ENCODE data around the gene CD28.

The CD28 gene

DNA sequence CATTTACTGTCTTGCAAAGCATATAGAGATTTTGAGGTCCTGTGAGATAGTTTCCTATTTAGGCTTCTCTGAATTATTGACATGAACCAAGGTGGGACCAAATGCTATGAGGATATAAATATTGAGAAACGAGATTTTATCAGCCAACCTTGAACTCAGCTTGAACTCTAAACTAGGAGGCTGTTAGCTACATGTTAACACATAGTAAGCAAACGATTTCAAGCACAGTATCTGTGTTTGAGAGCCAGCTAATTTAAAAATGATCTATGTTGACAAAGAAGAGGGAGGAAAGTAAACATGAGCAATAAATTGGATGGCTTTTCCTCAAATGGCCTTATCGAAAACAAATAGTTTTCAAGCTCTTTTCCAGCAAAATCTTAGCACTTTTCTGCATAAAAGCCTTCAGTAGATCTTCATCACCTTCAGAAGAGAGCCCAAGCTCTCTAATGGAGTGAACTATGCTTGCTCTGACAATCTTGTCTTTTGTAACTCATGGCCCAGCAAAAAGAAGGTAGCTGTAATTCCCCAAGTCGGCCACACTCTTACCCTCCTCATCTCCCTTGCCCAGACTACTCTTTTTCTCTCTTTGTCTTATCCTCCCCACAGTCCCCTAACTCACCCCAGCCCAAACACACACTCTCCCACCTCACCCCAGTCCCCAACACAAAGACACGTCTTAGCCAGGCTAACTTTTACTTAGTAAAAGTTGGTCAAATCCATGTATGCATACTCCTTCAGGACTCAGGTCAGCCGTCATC, 14.7 kb downstream of the CD28 start:
- no peak for TF ChIP-seq CTCF (IDR thresholded peaks at IDR 0.05; ENCODE audit: insufficient read depth, low read length, poor library complexity, severe bottlenecking)
- TF ChIP-seq EZH2phosphoT487 (conservative IDR thresholded peaks at IDR 0.05; ENCODE audit: low read length): no peak
- no peaks in the 10 kb centered on the region for H3K79me2 ChIP-seq (ENCODE audit: insufficient read depth, low read length)
- no peak overlapping the region for H3K9ac ChIP-seq (ENCODE audit: low read length)
- no peaks in the 10 kb centered on the region for H3F3A ChIP-seq (ENCODE audit: insufficient read depth)
- no peaks in the 10 kb centered on the region for H4K20me1 ChIP-seq (ENCODE audit: low read depth, low read length)
- H3K9me3 ChIP-seq (ENCODE audit: insufficient read depth, low read length): no peaks in the 10 kb centered on the region
- no peak overlapping the region for H3K4me2 ChIP-seq (ENCODE audit: low read depth, low read length, poor library complexity, severe bottlenecking)
- H3K27ac ChIP-seq (ENCODE audit: low read depth, low read length): no peak overlapping the region
- no peaks in the 10 kb centered on the region for H3K27me3 ChIP-seq (ENCODE audit: low read length)
- H2AFZ ChIP-seq (ENCODE audit: low read depth, low read length, severe bottlenecking): no peak overlapping the region
- no peak overlapping the region for H3K4me3 ChIP-seq (ENCODE audit: insufficient read depth, low read length, poor library complexity, severe bottlenecking)
- no peaks in the 10 kb centered on the region for H3K9me2 ChIP-seq (replicated peaks; ENCODE audit: insufficient read depth, low read length)
- H3K36me3 ChIP-seq (ENCODE audit: low read length): peaks cover 3% of the 10 kb centered on the region; the same call in 1 of the 2 replicates

GRCh38 chr2:203721781-203722300, 15.4 kb downstream of the CD28 start:
- no peak overlapping the region for H3K9ac ChIP-seq (ENCODE audit: low read length)
- no peak overlapping the region for H3K4me2 ChIP-seq (ENCODE audit: low read depth, low read length, poor library complexity, severe bottlenecking)
- peaks cover 3% of the 10 kb centered on the region; the same call in 1 of the 2 replicates for H3K36me3 ChIP-seq (ENCODE audit: low read length)
- no peaks in the 10 kb centered on the region for H4K20me1 ChIP-seq (ENCODE audit: low read depth, low read length)
- H3F3A ChIP-seq (ENCODE audit: insufficient read depth): no peaks in the 10 kb centered on the region
- H3K27me3 ChIP-seq (ENCODE audit: low read length): no peaks in the 10 kb centered on the region
- H2AFZ ChIP-seq (ENCODE audit: low read depth, low read length, severe bottlenecking): no peak overlapping the region
- H3K79me2 ChIP-seq (ENCODE audit: insufficient read depth, low read length): no peaks in the 10 kb centered on the region
- H3K9me2 ChIP-seq (replicated peaks; ENCODE audit: insufficient read depth, low read length): no peaks in the 10 kb centered on the region
- TF ChIP-seq CTCF (IDR thresholded peaks at IDR 0.05; ENCODE audit: insufficient read depth, low read length, poor library complexity, severe bottlenecking) (no peak), EZH2phosphoT487 (conservative IDR thresholded peaks at IDR 0.05; ENCODE audit: low read length) (no peak)
- H3K4me3 ChIP-seq (ENCODE audit: insufficient read depth, low read length, poor library complexity, severe bottlenecking): no peak overlapping the region
- no peaks in the 10 kb centered on the region for H3K9me3 ChIP-seq (ENCODE audit: insufficient read depth, low read length)
- H3K27ac ChIP-seq (ENCODE audit: low read depth, low read length): no peak overlapping the region

DNA sequence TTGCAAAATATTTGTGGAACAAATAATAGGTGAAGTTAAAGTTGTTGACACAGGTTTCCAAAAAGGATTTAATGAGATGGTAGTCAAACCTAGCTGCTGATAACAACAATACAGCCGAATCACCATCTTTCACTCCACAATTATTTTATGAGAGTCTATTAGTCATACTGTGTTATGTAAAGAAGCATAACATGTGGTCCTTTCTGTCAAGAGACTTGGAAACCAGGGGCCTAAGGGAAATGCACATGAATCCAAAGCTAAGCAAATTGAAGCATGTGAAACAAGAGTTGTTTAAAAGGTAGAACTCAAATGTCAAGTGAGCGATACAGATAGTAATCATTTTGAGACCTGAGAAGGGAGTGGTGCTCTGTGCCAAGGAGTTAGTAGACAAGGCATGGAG, 16.0 kb downstream of the CD28 start:
- H2AFZ ChIP-seq (ENCODE audit: low read depth, low read length, severe bottlenecking): no peak overlapping the region
- H3K9me2 ChIP-seq (replicated peaks; ENCODE audit: insufficient read depth, low read length): no peaks in the 10 kb centered on the region
- no peak overlapping the region for H3K27ac ChIP-seq (ENCODE audit: low read depth, low read length)
- no peaks in the 10 kb centered on the region for H4K20me1 ChIP-seq (ENCODE audit: low read depth, low read length)
- H3F3A ChIP-seq (ENCODE audit: insufficient read depth): no peaks in the 10 kb centered on the region
- no peak overlapping the region for H3K9ac ChIP-seq (ENCODE audit: low read length)
- H3K4me3 ChIP-seq (ENCODE audit: insufficient read depth, low read length, poor library complexity, severe bottlenecking): no peak overlapping the region
- H3K4me2 ChIP-seq (ENCODE audit: low read depth, low read length, poor library complexity, severe bottlenecking): no peak overlapping the region
- no peaks in the 10 kb centered on the region for H3K27me3 ChIP-seq (ENCODE audit: low read length)
- H3K36me3 ChIP-seq (ENCODE audit: low read length): peaks cover 3% of the 10 kb centered on the region; the same call in 1 of the 2 replicates
- H3K9me3 ChIP-seq (ENCODE audit: insufficient read depth, low read length): no peaks in the 10 kb centered on the region
- no peaks in the 10 kb centered on the region for H3K79me2 ChIP-seq (ENCODE audit: insufficient read depth, low read length)
- TF ChIP-seq EZH2phosphoT487 (conservative IDR thresholded peaks at IDR 0.05; ENCODE audit: low read length) (no peak), CTCF (IDR thresholded peaks at IDR 0.05; ENCODE audit: insufficient read depth, low read length, poor library complexity, severe bottlenecking) (no peak)

Measured in SU-DHL-6 (cell line).